Loucy (cell line): Measurements from ENCODE around the gene KLHL21.

Experiments used
- H2AFZ ChIP-seq: fragments of 200-600 bp; sonication (generic); 2 replicates; pipeline ENCODE4 v1.6.0; 2016; ENCODE audit warnings: antibody characterized with exemption, mild to moderate bottlenecking, low read length, moderate library complexity
- H3F3A ChIP-seq: fragments of 200-600 bp; 2 replicates; pipeline ENCODE4 v1.6.0; 2016; ENCODE audit warnings: antibody characterized with exemption, low read depth, mild to moderate bottlenecking
- H3K27me3 ChIP-seq: fragments of 200-600 bp; sonication (generic); 2 replicates; pipeline ENCODE4 v1.6.1; 2014; ENCODE audit warnings: low read length, mild to moderate bottlenecking; ENCODE audit not compliant: insufficient read depth, poor library complexity, severe bottlenecking
- H3K36me3 ChIP-seq: fragments of 200-600 bp; sonication (generic); 2 replicates; pipeline ENCODE4 v1.6.1; 2016; ENCODE audit warnings: low read length; ENCODE audit not compliant: insufficient read depth
- H3K4me1 ChIP-seq: fragments of 200-600 bp; sonication (generic); 2 replicates; pipeline ENCODE4 v1.5.1; 2014; ENCODE audit warnings: low read length, mild to moderate bottlenecking; ENCODE audit not compliant: insufficient read depth, poor library complexity, severe bottlenecking
- H3K4me2 ChIP-seq: fragments of 200-600 bp; sonication (generic); 2 replicates; pipeline ENCODE4 v1.6.0; 2014; ENCODE audit warnings: antibody characterized with exemption, low read length, low read depth, mild to moderate bottlenecking; ENCODE audit not compliant: poor library complexity, severe bottlenecking
- H3K4me3 ChIP-seq: fragments of 200-600 bp; sonication (generic); 2 replicates; pipeline ENCODE4 v1.5.1; 2014; ENCODE audit warnings: low read length, mild to moderate bottlenecking, mixed read lengths; ENCODE audit not compliant: poor library complexity, severe bottlenecking
- H3K79me2 ChIP-seq: fragments of 200-600 bp; sonication (generic); 2 replicates; pipeline ENCODE4 v1.6.1; 2014; ENCODE audit warnings: low read length; ENCODE audit not compliant: insufficient read depth
- H3K9ac ChIP-seq: fragments of 200-600 bp; sonication (generic); 2 replicates; pipeline ENCODE4 v1.6.0; 2014; ENCODE audit warnings: mild to moderate bottlenecking, low read depth, low read length, moderate library complexity; ENCODE audit not compliant: poor library complexity, severe bottlenecking
- H3K9me2 ChIP-seq: fragments of 200-600 bp; sonication (generic); replicated peaks from 2 replicates; pipeline ENCODE4 v1.6.1; 2016; ENCODE audit warnings: low read depth, low read length, mixed read lengths
- H3K9me3 ChIP-seq: fragments of 200-600 bp; sonication (generic); 2 replicates; pipeline ENCODE4 v1.6.1; 2014; ENCODE audit warnings: mild to moderate bottlenecking, antibody characterized with exemption, low read length, low read depth; ENCODE audit not compliant: insufficient read depth
- H4K20me1 ChIP-seq: fragments of 200-600 bp; sonication (generic); 2 replicates; pipeline ENCODE4 v1.6.0; 2014; ENCODE audit warnings: antibody characterized with exemption, low read length, mild to moderate bottlenecking; ENCODE audit not compliant: insufficient read depth, poor library complexity, severe bottlenecking
- EZH2phosphoT487 ChIP-seq: fragments of 200-600 bp; IDR thresholded peaks from 2 replicates; pipeline ENCODE4 v1.6.1; 2018; ENCODE audit warnings: antibody characterized with exemption, mild to moderate bottlenecking, moderate library complexity, borderline replicate concordance
- TF ChIP-seq, protein P1 (sequence below): fragments of 200-600 bp; sonication (generic); conservative IDR thresholded peaks from 2 replicates; pipeline ENCODE4 v1.5.1; 2014; ENCODE audit warnings: mild to moderate bottlenecking, antibody characterized with exemption, low read length

KLHL21 gene

DNA sequence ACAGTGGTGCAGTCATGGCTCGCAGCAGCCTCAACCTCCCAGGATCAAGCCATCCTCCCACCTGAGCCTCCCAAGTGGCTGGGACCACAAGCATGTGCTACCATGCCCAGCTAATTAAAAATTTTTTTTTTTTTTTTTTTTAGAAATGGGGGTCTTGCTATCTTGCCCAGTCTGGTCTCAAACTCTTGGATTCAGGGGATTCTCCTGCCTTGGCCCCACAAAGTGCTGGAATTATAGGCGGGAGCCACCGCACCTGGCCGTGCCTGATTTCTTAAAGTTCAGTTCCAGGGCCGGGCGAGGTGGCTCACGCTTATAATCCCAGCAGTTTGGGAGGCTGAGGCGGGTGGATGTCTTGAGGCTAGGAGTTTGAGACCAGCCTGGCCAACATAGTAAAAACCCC is 28.4 kb upstream of the KLHL21 start:
- Histone ChIP-seq H3K36me3 (peaks cover 43% of the 10 kb centered on the region; the same call in 1 of the 2 replicates), H3K4me3 (no peak overlapping the region), H3K27me3 (no peaks in the 10 kb centered on the region), H2AFZ (no peak overlapping the region), H3K9me2 (no peaks in the 10 kb centered on the region), H3K79me2 (peaks cover 26% of the 10 kb centered on the region), H3K4me2 (no peak overlapping the region), H4K20me1 (peaks cover 4% of the 10 kb centered on the region), H3K9ac (no peak overlapping the region), H3K9me3 (no peaks in the 10 kb centered on the region), H3K4me1 (peaks cover 16% of the 10 kb centered on the region), H3F3A (no peaks in the 10 kb centered on the region)
- TF ChIP-seq, protein P1, sequence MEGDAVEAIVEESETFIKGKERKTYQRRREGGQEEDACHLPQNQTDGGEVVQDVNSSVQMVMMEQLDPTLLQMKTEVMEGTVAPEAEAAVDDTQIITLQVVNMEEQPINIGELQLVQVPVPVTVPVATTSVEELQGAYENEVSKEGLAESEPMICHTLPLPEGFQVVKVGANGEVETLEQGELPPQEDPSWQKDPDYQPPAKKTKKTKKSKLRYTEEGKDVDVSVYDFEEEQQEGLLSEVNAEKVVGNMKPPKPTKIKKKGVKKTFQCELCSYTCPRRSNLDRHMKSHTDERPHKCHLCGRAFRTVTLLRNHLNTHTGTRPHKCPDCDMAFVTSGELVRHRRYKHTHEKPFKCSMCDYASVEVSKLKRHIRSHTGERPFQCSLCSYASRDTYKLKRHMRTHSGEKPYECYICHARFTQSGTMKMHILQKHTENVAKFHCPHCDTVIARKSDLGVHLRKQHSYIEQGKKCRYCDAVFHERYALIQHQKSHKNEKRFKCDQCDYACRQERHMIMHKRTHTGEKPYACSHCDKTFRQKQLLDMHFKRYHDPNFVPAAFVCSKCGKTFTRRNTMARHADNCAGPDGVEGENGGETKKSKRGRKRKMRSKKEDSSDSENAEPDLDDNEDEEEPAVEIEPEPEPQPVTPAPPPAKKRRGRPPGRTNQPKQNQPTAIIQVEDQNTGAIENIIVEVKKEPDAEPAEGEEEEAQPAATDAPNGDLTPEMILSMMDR, result no peak
- TF ChIP-seq EZH2phosphoT487, result no peak

DNA sequence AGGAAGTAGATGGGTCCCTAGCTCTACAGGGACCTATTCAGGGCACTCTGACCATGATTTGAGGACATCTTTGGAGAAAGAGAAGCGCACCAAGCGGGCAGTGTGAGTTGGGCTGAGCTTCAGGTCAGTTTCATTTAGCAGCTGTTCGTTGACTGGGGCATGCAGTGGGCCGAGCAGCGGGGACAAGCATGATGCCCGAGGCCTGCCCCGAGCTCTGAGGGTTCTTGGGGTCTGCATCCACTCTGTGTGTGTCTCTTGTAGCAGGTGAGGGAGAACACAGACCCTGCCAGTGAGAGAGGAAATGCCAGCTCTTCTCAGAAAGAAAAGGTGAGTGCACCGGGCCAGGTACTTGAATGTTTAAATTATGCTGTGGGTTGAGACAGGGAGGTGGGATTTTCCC is 27.4 kb upstream of the KLHL21 start:
- TF ChIP-seq, protein P1, result no peak
- TF ChIP-seq EZH2phosphoT487, result no peak
- H3K36me3 ChIP-seq, result peaks cover 36% of the 10 kb centered on the region; the same call in 1 of the 2 replicates
- no peaks in the 10 kb centered on the region for H3K9me3 ChIP-seq
- no peaks in the 10 kb centered on the region for H3F3A ChIP-seq
- H3K4me3 ChIP-seq, result no peak overlapping the region
- H3K9me2 ChIP-seq, result no peaks in the 10 kb centered on the region
- H3K9ac ChIP-seq, result no peak overlapping the region
- H3K79me2 ChIP-seq, result peaks cover 36% of the 10 kb centered on the region
- peaks cover 22% of the 10 kb centered on the region for H3K4me1 ChIP-seq
- no peak overlapping the region for H3K4me2 ChIP-seq
- no peak overlapping the region for H2AFZ ChIP-seq
- H3K27me3 ChIP-seq, result no peaks in the 10 kb centered on the region
- peaks cover 6% of the 10 kb centered on the region for H4K20me1 ChIP-seq

DNA sequence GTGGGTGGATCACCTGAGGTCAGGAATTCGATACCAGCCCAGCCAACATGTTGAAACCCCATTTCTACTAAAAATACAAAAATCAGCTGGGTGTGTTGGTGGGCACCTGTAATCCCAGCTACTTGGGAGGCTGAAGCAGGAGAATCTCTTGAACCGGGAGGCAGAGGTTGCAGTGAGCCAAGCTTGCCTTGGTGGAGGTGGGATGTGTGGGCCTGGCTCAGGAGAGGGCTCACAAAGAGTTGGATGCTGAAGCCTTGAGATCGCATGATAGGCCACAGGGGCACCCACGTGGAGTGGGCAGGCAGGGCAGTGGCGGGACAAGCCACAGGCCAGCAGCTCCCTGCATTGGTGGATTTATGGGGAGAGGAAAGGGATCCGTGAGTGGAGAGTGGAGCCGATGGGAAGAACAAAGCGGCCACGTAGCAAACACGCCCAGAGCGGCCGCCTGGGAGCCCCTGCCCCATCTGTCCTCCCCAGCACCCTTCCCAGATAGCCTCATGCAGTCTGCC is 26.4 kb upstream of the KLHL21 start:
- no peak for TF ChIP-seq EZH2phosphoT487
- TF ChIP-seq, protein P1, result no peak
- Histone ChIP-seq H3K27me3 (no peaks in the 10 kb centered on the region), H3K4me2 (no peak overlapping the region), H2AFZ (no peak overlapping the region), H3K9me2 (no peaks in the 10 kb centered on the region), H3K4me1 (peaks cover 22% of the 10 kb centered on the region), H4K20me1 (peaks cover 12% of the 10 kb centered on the region), H3K79me2 (peaks cover 43% of the 10 kb centered on the region), H3F3A (no peaks in the 10 kb centered on the region), H3K36me3 (peaks cover 31% of the 10 kb centered on the region; the same call in 1 of the 2 replicates), H3K9ac (no peak overlapping the region), H3K4me3 (no peak overlapping the region), H3K9me3 (no peaks in the 10 kb centered on the region)
